GM10248 (cell line): ENCODE measurements around the gene MOV10.
"Not testable (repeated sequence)": the region's sequence is repeated elsewhere in the genome, so short reads cannot be mapped to it uniquely, and the experiment has no call there.

Source experiments
- CTCF ChIA-PET: fragments of 300-600 bp; sonication (Branson Sonifier 250); formaldehyde crosslinking; extraction: SDS; loops from one replicate; lab custom pipeline; 2021; ENCODE audit warnings: antibody characterized with exemption; lab: Yijun Ruan, JAX
- POLR2A ChIA-PET: fragments of 350-650 bp; sonication (Branson Sonifier 250); formaldehyde crosslinking; extraction: SDS; loops from one replicate; lab custom pipeline; 2020; ENCODE audit warnings: antibody characterized with exemption; lab: Yijun Ruan, JAX
- DNase-seq: peaks from one replicate; pipeline ENCODE4 v3.0.0; 2012; ENCODE audit errors: extremely low spot score
- TF ChIP-seq, protein P1 (sequence below): IDR thresholded peaks from 2 replicates; pipeline ENCODE4 v1.5.1; 2012; ENCODE audit warnings: mild to moderate bottlenecking, low read depth; ENCODE audit errors: extremely low read depth, missing control alignments, control extremely low read depth

Gene MOV10

DNA sequence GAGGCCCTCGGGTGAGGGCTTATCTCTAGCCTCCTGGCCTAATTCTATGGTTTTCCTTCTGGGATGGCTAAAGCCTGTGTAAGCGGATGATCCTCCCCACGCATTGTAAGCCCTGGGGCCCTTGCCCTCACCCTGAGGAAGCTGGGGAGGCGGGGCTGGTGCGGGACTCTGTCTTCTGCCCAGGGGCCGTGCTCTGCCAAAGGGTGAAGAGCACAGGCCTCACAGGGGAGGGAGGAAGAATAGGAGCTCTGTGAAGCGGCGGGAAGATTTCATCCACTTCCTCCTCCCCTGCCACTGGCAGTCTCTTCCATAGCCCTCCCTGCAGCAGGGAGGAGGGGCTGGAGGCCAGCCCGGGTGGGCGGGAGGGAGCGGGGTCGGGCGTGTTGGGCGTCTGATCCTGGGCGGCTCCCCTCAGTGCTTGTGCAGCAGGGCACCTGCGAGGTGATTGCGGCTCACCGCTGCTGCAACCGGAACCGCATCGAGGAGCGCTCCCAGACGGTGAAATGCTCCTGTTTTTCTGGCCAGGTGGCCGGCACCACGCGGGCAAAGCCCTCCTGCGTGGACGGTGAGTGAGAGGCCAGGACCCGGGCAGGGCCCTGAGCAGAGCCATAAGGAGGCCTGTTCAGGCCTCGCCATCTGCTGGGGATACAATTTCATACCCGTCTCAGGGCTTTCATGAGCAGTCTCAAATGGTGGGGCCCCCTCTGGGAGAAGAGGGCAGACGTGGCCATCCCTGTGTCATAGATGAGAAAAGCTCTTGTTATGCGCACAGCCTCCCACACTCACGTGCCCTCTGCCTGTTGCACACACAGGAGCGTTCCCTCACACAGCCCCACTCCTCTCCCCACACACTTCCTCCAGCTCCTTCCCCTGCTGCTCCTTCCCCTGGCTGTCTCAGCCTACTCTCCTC lies 48.4 kb downstream of the MOV10 start:
- CTCF ChIA-PET: interaction anchor here (1.1 to 12.2 kb wide), 5 partner anchors 11 to 332 kb away, joined by 3 to 410 read pairs (median 5); no protein-coding TSS in a partner anchor
- POLR2A ChIA-PET: no interaction called here
- no peak for DNase-seq
- TF ChIP-seq, protein P1, sequence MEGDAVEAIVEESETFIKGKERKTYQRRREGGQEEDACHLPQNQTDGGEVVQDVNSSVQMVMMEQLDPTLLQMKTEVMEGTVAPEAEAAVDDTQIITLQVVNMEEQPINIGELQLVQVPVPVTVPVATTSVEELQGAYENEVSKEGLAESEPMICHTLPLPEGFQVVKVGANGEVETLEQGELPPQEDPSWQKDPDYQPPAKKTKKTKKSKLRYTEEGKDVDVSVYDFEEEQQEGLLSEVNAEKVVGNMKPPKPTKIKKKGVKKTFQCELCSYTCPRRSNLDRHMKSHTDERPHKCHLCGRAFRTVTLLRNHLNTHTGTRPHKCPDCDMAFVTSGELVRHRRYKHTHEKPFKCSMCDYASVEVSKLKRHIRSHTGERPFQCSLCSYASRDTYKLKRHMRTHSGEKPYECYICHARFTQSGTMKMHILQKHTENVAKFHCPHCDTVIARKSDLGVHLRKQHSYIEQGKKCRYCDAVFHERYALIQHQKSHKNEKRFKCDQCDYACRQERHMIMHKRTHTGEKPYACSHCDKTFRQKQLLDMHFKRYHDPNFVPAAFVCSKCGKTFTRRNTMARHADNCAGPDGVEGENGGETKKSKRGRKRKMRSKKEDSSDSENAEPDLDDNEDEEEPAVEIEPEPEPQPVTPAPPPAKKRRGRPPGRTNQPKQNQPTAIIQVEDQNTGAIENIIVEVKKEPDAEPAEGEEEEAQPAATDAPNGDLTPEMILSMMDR: no peak

DNA sequence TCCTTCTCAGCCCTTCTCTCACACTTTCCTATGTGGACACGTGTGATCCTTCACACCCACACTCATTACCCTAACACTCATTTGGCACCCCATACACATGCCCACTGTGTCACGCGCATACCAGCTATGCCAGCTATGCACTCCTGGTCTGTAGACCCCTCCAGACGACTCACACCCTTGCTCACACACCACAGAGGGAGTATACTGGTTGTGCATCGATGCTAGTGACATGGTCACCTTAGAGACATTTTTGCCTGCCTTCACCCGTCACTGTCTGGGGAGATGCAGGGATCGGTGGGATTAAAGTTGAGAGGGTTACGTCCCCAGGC lies 49.0 kb downstream of the MOV10 start:
- no peak for DNase-seq
- TF ChIP-seq, protein P1: no peak
- CTCF ChIA-PET: interaction anchor here (1.5 to 12.2 kb wide), 2 partner anchors 80 to 332 kb away, joined by 5 to 410 read pairs; no protein-coding TSS in a partner anchor
- POLR2A ChIA-PET: no interaction called here

DNA sequence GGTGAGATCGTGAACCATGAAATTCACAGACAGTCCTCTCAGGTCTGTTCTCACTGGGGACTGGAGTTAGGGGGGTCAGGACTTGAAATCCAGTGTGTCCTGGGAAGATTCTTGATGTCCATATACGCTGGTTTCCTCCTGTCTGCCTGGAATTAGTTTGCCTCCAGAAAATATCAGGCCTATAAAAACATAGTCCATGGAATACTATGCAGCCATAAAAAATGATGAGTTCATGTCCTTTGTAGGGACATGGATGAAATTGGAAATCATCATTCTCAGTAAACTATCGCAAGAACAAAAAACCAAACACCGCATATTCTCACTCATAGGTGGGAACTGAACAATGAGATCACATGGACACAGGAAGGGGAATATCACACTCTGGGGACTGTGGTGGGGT lies 49.8 kb downstream of the MOV10 start:
- DNase-seq, POLR2A ChIA-PET: not testable (repeated sequence)
- CTCF ChIA-PET: interaction anchor here (12.2 kb wide), 1 partner anchor 79 kb away, joined by 410 read pairs; no protein-coding TSS in a partner anchor

DNA sequence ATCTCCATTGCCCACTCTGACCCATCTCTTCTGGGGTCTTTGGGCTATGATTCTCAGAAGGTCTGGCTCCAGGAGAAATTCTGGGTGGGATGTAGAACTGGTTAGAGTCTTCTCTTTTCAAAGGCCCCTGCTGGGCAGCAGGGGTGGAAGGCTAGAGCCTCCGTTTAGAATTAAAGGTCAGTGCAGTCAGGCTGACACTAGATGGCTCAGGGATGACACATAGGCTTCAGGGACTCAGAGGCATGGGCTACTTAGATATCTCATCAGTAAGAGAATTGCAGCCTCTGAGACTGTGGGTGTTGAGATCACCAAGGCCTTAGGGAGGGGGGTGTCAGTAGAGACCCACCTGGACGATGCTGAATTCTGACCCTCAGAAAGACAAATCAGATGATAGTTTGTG lies 53.3 kb downstream of the MOV10 start:
- CTCF ChIA-PET: interaction anchor here (1.1 to 6.8 kb wide), 4 partner anchors 11 to 358 kb away, joined by 3 to 62 read pairs (median 8); partner anchors contain the start of gene PPM1J
- TF ChIP-seq, protein P1: no peak
- POLR2A ChIA-PET: no interaction called here
- DNase-seq: no peak

DNA sequence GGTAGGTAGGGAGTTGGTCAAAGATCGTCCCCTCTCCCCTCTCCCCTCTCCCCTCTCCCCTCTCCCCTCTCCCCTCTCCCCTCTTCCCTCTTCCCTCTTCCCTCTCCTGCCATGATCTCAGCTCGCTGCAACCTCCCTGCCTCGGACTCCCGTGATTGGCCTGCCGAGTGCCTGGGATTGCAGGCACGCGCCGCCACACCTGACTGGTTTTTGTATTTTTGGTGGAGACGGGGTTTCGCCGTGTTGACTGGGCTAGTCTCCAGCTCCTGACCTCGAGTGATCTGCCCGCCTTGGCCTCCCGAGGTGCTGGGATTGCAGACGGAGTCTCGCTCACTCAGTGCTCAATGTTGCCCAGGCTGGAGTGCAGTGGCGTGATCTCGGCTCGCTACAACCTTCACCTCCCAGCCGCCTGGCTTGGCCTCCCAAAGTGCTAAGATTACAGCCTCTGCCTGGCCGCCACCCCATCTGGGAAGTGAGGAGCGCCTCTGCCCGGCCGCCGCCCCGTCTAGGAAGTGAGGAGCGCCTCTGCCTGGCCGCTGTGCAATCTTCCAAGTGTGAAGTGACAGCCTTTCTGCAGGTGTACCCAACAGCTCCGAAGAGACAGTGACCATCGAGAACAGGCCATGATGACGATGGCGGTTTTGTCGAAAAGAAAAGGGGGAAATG lies 54.0 kb downstream of the MOV10 start:
- DNase-seq, POLR2A ChIA-PET: not testable (repeated sequence)
- CTCF ChIA-PET: interaction anchor here (1.1 to 6.8 kb wide), 3 partner anchors 12 to 75 kb away, joined by 3 to 62 read pairs (median 11); partner anchors contain the start of gene PPM1J

DNA sequence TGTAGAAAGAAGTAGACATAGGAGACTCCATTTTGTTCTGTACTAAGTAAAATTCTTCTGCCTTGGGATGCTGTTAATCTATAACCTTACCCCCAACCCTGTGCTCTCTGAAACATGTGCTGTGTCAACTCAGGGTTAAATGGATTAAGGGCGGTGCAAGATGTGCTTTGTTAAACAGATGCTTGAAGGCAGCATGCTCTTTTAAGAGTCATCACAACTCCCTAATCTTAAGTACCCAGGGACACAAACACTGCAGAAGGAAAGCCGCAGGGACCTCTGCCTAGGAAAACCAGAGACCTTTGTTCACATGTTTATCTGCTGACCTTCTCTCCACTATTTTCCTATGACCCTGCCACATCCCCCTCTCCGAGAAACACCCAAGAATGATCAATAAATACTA lies 54.6 kb downstream of the MOV10 start:
- CTCF ChIA-PET: interaction anchor here (1.1 to 6.8 kb wide), 4 partner anchors 12 to 75 kb away, joined by 3 to 62 read pairs (median 12); partner anchors contain the start of gene PPM1J
- POLR2A ChIA-PET, DNase-seq: not testable (repeated sequence)

DNA sequence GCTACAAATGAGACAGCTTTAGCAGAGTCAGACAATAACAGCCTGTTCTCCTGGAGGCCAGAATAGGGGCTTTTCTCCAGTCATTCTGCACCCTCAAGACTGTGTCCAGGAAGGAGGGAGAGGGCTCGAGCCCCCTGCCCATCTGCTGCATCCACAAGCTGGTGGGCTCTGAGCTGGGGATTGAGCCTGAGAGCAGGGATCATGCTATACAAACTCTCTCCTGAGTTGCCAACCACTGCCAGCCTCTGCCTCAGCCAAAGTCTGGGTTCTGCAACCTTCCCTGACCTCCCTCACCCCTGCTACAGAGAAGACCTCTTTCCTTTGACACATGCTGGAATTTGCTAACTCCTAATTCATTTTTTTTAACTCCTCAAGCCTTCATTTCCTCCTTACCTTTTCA lies 55.5 kb downstream of the MOV10 start:
- POLR2A ChIA-PET: no interaction called here

More for the DNA sequence above, 55.5 kb downstream of the MOV10 start:
- TF ChIP-seq, protein P1: no peak
- CTCF ChIA-PET: interaction anchor here (1.8 to 6.8 kb wide), 3 partner anchors 13 to 74 kb away, joined by 4 to 62 read pairs (median 13); partner anchors contain the start of gene PPM1J
- DNase-seq: no peak
